Measurements from ENCODE around the gene C1QTNF4. TPM values are rescaled to one million over a fixed set of nuclear protein-coding genes. Genes with fewer than 3 reads are reported as not detected.

The C1QTNF4 gene
- total and polyA plus RNA-seq, 9 of the 15 experiments (the other 6 are each of a cell fraction or from before 2014, with no cell fraction given): not detected

DNA sequence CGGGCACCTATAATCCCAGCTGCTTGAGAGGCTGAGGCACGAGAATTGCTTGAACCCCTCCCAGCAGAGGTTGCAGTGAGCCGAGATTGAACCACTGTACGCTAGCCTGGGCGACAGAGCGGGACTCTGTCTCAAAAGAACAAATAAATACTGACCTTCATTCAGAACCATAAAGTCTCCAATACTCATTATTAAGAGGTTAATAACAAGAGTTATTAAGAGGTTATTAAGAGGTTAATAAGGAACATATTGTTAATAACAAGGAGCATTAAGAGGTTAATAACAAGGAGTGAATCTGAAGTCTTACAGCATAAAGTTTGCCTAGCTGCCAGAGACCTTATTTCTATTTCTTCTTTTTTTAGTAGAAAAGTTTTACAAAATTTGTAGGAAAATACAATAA lies 48.9 kb downstream of the C1QTNF4 start (continued):
- no peak for TF ChIP-seq FOXP4 (CRISPR knock-in tag; IDR thresholded peaks at IDR 0.05; ENCODE audit: borderline replicate concordance)

DNA sequence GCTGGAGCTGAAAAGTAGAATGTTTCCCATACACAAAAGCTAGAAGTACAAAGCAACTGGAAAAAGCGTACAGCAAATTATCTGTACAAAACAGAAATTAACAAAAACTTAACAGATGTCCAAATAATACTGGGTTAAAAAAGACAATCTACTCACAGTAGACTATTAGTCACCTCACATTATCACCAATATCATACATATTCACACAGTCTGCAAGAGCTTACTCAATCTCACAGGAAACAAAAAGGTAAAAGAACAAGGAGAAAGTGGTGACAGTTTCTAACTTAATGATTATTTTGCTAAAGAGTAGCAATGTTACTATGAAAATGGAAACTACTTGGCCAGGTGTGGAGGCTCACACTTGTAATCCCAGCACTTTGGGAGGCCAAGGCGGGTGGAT lies 53.1 kb downstream of the C1QTNF4 start:
- Histone ChIP-seq H2AFZ (ENCODE audit: low read depth, low read length) (no peak overlapping the region), H3K27me3 (ENCODE audit: control insufficient read depth in 2 of 2, insufficient read depth in 2 of 2, low read length in 2 of 2) (no peaks in the 10 kb centered on the region), H3K9ac (ENCODE audit: insufficient read depth in 1 of 2, low read depth in 2 of 2, low read length in 2 of 2) (no peak overlapping the region), H3K9me3 (replicated peaks; ENCODE audit: control insufficient read depth, insufficient read depth, low read depth, low read length) (no peaks in the 10 kb centered on the region), H3K4me3 (no peak overlapping the region), H3K27ac (ENCODE audit: extremely low read depth, low read depth, low read length) (no peak overlapping the region), H3K4me2 (ENCODE audit: insufficient read depth, low read length) (no peak overlapping the region), H3K9me1 (ENCODE audit: control insufficient read depth, insufficient read depth, low read length) (no peaks in the 10 kb centered on the region), H3K4me1 (replicated peaks in 1 of 2; ENCODE audit: control insufficient read depth in 2 of 2, insufficient read depth in 2 of 2, low read length in 2 of 2) (peaks cover 0 to 7% of the 10 kb centered on the region in 2 experiments; a peak in 2 of 5 replicates), H4K20me1 (replicated peaks; ENCODE audit: control insufficient read depth, insufficient read depth, low read length) (peaks cover 38% of the 10 kb centered on the region; the same call in 1 of the 2 replicates), H3K79me2 (ENCODE audit: control insufficient read depth, insufficient read depth, low read length) (peaks cover 97% of the 10 kb centered on the region), H3K36me3 (ENCODE audit: control insufficient read depth, insufficient read depth, low read length) (peaks cover 23% of the 10 kb centered on the region; the same call in 2 of the 3 replicates)
- in situ Hi-C loops (cut with MboI): no loop called here
- WGBS (ENCODE audit: insufficient coverage, low coverage, missing lambda C conversion rate): 97% methylated on average over 2 of the region's 2 CpGs
- ChIA-PET CTCF (ENCODE audit: low intra/inter-chr PET ratio) (no interaction called here), POLR2A (interaction anchor here (1.3 to 4.8 kb wide), 5 partner anchors 9 to 25 kb away, joined by 3 to 28 read pairs (median 10); partner anchors contain the start of gene CELF1)
- intact Hi-C loops (cut with micrococcal nuclease): no loop called here
- ATAC-seq (no peak), FAIRE-seq (no peak), DNase-seq (ENCODE audit: extremely low read depth in 1 of 4, low spot score in 3 of 4) (no peak)
- TF ChIP-seq ZBTB34 (CRISPR knock-in tag; IDR thresholded peaks at IDR 0.05) (no peak), PHTF2 (CRISPR knock-in tag; IDR thresholded peaks at IDR 0.05) (no peak), CCAR2 (IDR thresholded peaks at IDR 0.05; ENCODE audit: low read depth, low read length) (no peak), CBX8 (IDR thresholded peaks at IDR 0.05; ENCODE audit: borderline replicate concordance, extremely low read depth, low read depth, low read length, poor library complexity, severe bottlenecking) (no peak), CC2D1A (IDR thresholded peaks at IDR 0.05) (no peak), KDM4B (IDR thresholded peaks at IDR 0.05; ENCODE audit: borderline replicate concordance in 2 of 2, low read depth in 1 of 2) (no peak), C11orf30 (IDR thresholded peaks at IDR 0.05; ENCODE audit: low read depth) (no peak), ZNF512 (tag; IDR thresholded peaks at IDR 0.05) (no peak), PRDM10 (IDR thresholded peaks at IDR 0.05; ENCODE audit: partially characterized antibody) (no peak)
- no TSS peak for BruUV-seq (replicated peaks)

All from K562 (cell line).